HepG2 (cell line): ENCODE data around the gene ERBB3. TPM values are rescaled to one million over a fixed set of nuclear protein-coding genes. Genes with fewer than 3 reads are reported as not detected.

Source experiments
- CC2D1A ChIP-seq: sonication (generic); formaldehyde crosslinking; IDR thresholded peaks from 2 replicates; pipeline ENCODE4 v1.8.1; 2023; ENCODE audit warnings: mild to moderate bottlenecking, missing genetic modification reagents
- GABPA ChIP-seq, 2 experiments: IDR thresholded peaks; 2 replicates each; pipeline ENCODE4 v1.6.1; 2011 to 2016; ENCODE audit warnings: low read depth in 2 of 2, low read length in 1 of 2, missing biosample characterization in 1 of 2, missing genetic modification characterization in 1 of 2
- JUND ChIP-seq: sonication (generic); formaldehyde crosslinking; IDR thresholded peaks from 2 replicates; pipeline ENCODE4 v1.8.0; 2022; ENCODE audit warnings: mild to moderate bottlenecking, missing genetic modification reagents
- MED1 ChIP-seq: sonication (generic); formaldehyde crosslinking; IDR thresholded peaks from 2 replicates; pipeline ENCODE4 v1.4.0; 2020; ENCODE audit warnings: missing genetic modification reagents
- MEIS1 ChIP-seq: sonication (generic); formaldehyde crosslinking; IDR thresholded peaks from 2 replicates; pipeline ENCODE4 v1.9.0; 2021; ENCODE audit warnings: mild to moderate bottlenecking, missing genetic modification reagents, moderate library complexity, borderline replicate concordance
- POLR2AphosphoS5 ChIP-seq: IDR thresholded peaks from 2 replicates; pipeline ENCODE4 v1.6.1; 2012; ENCODE audit warnings: low read depth, low read length
- RARG ChIP-seq: sonication (generic); formaldehyde crosslinking; IDR thresholded peaks from 2 replicates; pipeline ENCODE4 v1.4.0; 2020; ENCODE audit warnings: low read depth, mild to moderate bottlenecking, missing genetic modification reagents
- SKI ChIP-seq: fragments of 450-650 bp; IDR thresholded peaks from one replicate; pipeline ENCODE4 v1.6.1; 2018; ENCODE audit warnings: mild to moderate bottlenecking; ENCODE audit not compliant: partially characterized antibody
- SMYD3 ChIP-seq: sonication (generic); formaldehyde crosslinking; IDR thresholded peaks from 2 replicates; pipeline ENCODE4 v1.8.1; 2023; ENCODE audit warnings: mild to moderate bottlenecking, missing genetic modification reagents
- ZBTB8A ChIP-seq: sonication (generic); formaldehyde crosslinking; IDR thresholded peaks from 2 replicates; pipeline ENCODE4 v1.4.0; 2020; ENCODE audit warnings: mild to moderate bottlenecking, low read depth, missing genetic modification reagents, borderline replicate concordance
- ZMAT3 ChIP-seq: sonication (generic); formaldehyde crosslinking; conservative IDR thresholded peaks from 2 replicates; pipeline ENCODE4 v1.7.0; 2021; ENCODE audit warnings: missing genetic modification reagents
- ZNF550 ChIP-seq: sonication (generic); formaldehyde crosslinking; IDR thresholded peaks from 2 replicates; pipeline ENCODE4 v1.4.0; 2020; ENCODE audit warnings: mild to moderate bottlenecking, missing genetic modification reagents, borderline replicate concordance
- ZNF615 ChIP-seq: sonication (generic); formaldehyde crosslinking; IDR thresholded peaks from 2 replicates; pipeline ENCODE4 v1.5.0; 2020; ENCODE audit warnings: mild to moderate bottlenecking, missing genetic modification reagents, borderline replicate concordance
- ZNF777 ChIP-seq: sonication (generic); formaldehyde crosslinking; IDR thresholded peaks from 2 replicates; pipeline ENCODE4 v1.4.0; 2020; ENCODE audit warnings: missing genetic modification reagents
- ZNF782 ChIP-seq: sonication (generic); formaldehyde crosslinking; IDR thresholded peaks from 2 replicates; pipeline ENCODE4 v1.4.0; 2020; ENCODE audit warnings: missing genetic modification reagents, mild to moderate bottlenecking, borderline replicate concordance
- polyA plus RNA-seq, 8 experiments: library from polyadenylated mRNA; depleted of rRNA in 3 of 8; stranded (reverse) in 7 of 8; unstranded in 1 of 8; fragments of >200 nt; fragmentation: Illumina TruSeq in 4 of 8; extraction: Trizol in 4 of 8; gene quantifications; 2 replicates each; pipeline versions ENCODE4 v1.2.1 to v1.2.3, GENCODE V29; 2011 to 2016; ENCODE audit warnings: low read depth in 4 of 8, missing spikeins in 1 of 8, mixed read lengths in 1 of 8; ENCODE audit not compliant: insufficient read depth in 1 of 8
- total RNA-seq, 5 experiments: library from RNA; depleted of rRNA; stranded (reverse); fragments of >200 nt; fragmentation: Illumina TruSeq; extraction: Trizol; gene quantifications; 2 replicates each; pipeline ENCODE4 v1.2.3, GENCODE V29; 2016; ENCODE audit warnings: low read depth in 1 of 5
- TF ChIP-seq, protein P1 (sequence below): sonication (generic); formaldehyde crosslinking; IDR thresholded peaks from 2 replicates; pipeline ENCODE4 v1.5.0; 2020; ENCODE audit warnings: mild to moderate bottlenecking, missing genetic modification reagents, borderline replicate concordance
- TF ChIP-seq, protein P2 (sequence below): sonication (generic); formaldehyde crosslinking; IDR thresholded peaks from 2 replicates; pipeline ENCODE4 v1.5.1; 2020; ENCODE audit warnings: missing genetic modification reagents, mild to moderate bottlenecking, borderline replicate concordance
- TF ChIP-seq, protein P3 (sequence below): sonication (generic); formaldehyde crosslinking; IDR thresholded peaks from 2 replicates; pipeline ENCODE4 v1.9.0; 2021; ENCODE audit warnings: missing genetic modification reagents, mild to moderate bottlenecking, borderline replicate concordance
- TF ChIP-seq, protein P4 (sequence below): sonication (generic); formaldehyde crosslinking; IDR thresholded peaks from 2 replicates; pipeline ENCODE4 v1.8.0; 2022; ENCODE audit warnings: mild to moderate bottlenecking, missing genetic modification reagents; ENCODE audit not compliant: insufficient replicate concordance

Gene ERBB3
- total and polyA plus RNA-seq, 2 of the 13 experiments (the other 11 are each of a cell fraction or from before 2014, with no cell fraction given), result 93.6 to 358 TPM

DNA sequence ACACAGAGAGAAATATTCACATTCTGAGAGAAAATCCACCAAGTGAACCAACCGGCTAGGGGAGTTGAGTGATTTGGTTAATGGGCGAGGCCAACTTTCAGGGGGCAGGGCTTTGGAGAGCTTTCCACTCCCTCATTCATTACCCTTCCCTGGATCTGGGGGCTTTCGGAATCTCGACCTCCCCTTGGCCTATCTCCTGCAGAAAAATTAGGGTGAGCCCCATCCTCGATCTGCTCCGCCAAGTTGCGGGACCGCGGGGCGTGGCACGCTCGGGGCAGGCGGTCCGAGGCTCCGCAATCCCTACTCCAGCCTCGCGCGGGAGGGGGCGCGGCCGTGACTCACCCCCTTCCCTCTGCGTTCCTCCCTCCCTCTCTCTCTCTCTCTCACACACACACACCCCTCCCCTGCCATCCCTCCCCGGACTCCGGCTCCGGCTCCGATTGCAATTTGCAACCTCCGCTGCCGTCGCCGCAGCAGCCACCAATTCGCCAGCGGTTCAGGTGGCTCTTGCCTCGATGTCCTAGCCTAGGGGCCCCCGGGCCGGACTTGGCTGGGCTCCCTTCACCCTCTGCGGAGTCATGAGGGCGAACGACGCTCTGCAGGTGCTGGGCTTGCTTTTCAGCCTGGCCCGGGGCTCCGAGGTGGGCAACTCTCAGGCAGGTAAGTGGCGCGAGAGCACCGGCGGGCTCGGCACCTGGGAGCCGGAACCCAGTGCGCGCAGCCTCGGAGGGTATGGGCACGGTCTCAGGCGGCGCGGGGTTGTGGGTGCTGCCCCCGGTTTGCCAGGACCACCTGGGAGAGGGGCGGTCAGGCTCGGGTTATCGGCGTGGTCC, at the start of gene ERBB3 (continued):
- TF ChIP-seq, protein P1, sequence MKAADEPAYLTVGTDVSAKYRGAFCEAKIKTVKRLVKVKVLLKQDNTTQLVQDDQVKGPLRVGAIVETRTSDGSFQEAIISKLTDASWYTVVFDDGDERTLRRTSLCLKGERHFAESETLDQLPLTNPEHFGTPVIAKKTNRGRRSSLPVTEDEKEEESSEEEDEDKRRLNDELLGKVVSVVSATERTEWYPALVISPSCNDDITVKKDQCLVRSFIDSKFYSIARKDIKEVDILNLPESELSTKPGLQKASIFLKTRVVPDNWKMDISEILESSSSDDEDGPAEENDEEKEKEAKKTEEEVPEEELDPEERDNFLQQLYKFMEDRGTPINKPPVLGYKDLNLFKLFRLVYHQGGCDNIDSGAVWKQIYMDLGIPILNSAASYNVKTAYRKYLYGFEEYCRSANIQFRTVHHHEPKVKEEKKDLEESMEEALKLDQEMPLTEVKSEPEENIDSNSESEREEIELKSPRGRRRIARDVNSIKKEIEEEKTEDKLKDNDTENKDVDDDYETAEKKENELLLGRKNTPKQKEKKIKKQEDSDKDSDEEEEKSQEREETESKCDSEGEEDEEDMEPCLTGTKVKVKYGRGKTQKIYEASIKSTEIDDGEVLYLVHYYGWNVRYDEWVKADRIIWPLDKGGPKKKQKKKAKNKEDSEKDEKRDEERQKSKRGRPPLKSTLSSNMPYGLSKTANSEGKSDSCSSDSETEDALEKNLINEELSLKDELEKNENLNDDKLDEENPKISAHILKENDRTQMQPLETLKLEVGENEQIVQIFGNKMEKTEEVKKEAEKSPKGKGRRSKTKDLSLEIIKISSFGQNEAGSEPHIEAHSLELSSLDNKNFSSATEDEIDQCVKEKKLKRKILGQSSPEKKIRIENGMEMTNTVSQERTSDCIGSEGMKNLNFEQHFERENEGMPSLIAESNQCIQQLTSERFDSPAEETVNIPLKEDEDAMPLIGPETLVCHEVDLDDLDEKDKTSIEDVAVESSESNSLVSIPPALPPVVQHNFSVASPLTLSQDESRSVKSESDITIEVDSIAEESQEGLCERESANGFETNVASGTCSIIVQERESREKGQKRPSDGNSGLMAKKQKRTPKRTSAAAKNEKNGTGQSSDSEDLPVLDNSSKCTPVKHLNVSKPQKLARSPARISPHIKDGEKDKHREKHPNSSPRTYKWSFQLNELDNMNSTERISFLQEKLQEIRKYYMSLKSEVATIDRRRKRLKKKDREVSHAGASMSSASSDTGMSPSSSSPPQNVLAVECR (CRISPR knock-in tag), result peak; percentile 59; the same call in 1 of the 2 replicates
- no peak; the same call in 1 of the 2 replicates for TF ChIP-seq CC2D1A (CRISPR knock-in tag)
- TF ChIP-seq, protein P2, sequence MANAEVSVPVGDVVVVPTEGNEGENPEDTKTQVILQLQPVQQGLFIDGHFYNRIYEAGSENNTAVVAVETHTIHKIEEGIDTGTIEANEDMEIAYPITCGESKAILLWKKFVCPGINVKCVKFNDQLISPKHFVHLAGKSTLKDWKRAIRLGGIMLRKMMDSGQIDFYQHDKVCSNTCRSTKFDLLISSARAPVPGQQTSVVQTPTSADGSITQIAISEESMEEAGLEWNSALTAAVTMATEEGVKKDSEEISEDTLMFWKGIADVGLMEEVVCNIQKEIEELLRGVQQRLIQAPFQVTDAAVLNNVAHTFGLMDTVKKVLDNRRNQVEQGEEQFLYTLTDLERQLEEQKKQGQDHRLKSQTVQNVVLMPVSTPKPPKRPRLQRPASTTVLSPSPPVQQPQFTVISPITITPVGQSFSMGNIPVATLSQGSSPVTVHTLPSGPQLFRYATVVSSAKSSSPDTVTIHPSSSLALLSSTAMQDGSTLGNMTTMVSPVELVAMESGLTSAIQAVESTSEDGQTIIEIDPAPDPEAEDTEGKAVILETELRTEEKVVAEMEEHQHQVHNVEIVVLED (CRISPR knock-in tag), result no peak; the same call in 1 of the 2 replicates
- TF ChIP-seq MED1 (CRISPR knock-in tag), result peak; percentile 81
- TF ChIP-seq JUND (CRISPR knock-in tag), result peak; percentile 89
- TF ChIP-seq, protein P3, sequence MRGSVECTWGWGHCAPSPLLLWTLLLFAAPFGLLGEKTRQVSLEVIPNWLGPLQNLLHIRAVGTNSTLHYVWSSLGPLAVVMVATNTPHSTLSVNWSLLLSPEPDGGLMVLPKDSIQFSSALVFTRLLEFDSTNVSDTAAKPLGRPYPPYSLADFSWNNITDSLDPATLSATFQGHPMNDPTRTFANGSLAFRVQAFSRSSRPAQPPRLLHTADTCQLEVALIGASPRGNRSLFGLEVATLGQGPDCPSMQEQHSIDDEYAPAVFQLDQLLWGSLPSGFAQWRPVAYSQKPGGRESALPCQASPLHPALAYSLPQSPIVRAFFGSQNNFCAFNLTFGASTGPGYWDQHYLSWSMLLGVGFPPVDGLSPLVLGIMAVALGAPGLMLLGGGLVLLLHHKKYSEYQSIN (CRISPR knock-in tag), result no peak
- no peak for TF ChIP-seq RARG
- TF ChIP-seq POLR2AphosphoS5, result peak; percentile 77
- TF ChIP-seq MEIS1 (CRISPR knock-in tag), result no peak
- TF ChIP-seq ZNF615 (CRISPR knock-in tag), result peak; percentile 37; the same call in 1 of the 2 replicates
- TF ChIP-seq, protein P4, sequence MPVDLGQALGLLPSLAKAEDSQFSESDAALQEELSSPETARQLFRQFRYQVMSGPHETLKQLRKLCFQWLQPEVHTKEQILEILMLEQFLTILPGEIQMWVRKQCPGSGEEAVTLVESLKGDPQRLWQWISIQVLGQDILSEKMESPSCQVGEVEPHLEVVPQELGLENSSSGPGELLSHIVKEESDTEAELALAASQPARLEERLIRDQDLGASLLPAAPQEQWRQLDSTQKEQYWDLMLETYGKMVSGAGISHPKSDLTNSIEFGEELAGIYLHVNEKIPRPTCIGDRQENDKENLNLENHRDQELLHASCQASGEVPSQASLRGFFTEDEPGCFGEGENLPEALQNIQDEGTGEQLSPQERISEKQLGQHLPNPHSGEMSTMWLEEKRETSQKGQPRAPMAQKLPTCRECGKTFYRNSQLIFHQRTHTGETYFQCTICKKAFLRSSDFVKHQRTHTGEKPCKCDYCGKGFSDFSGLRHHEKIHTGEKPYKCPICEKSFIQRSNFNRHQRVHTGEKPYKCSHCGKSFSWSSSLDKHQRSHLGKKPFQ (CRISPR knock-in tag), result peak; percentile 2
- peak; percentile 95 for TF ChIP-seq SMYD3 (CRISPR knock-in tag)
- TF ChIP-seq ZNF782 (CRISPR knock-in tag), result 0 out of 2 replicates have a peak, but pooled peaks have one; percentile 56
- TF ChIP-seq ZNF777 (CRISPR knock-in tag), result no peak; the same call in 1 of the 2 replicates
- TF ChIP-seq ZBTB8A (CRISPR knock-in tag), result no peak
- TF ChIP-seq GABPA (IDR thresholded peaks at IDR 0.05; ENCODE audit: low read depth, low read length), result no peak
- TF ChIP-seq GABPA (CRISPR knock-in tag; IDR thresholded peaks at IDR 0.05; ENCODE audit: low read depth), result no peak
- no peak for TF ChIP-seq ZNF550 (CRISPR knock-in tag)
- TF ChIP-seq SKI, result no peak
- TF ChIP-seq ZMAT3 (CRISPR knock-in tag), result peak; percentile 13; the same call in 1 of the 2 replicates
